ENCODE measurements around the gene ABCC10.

DNA sequence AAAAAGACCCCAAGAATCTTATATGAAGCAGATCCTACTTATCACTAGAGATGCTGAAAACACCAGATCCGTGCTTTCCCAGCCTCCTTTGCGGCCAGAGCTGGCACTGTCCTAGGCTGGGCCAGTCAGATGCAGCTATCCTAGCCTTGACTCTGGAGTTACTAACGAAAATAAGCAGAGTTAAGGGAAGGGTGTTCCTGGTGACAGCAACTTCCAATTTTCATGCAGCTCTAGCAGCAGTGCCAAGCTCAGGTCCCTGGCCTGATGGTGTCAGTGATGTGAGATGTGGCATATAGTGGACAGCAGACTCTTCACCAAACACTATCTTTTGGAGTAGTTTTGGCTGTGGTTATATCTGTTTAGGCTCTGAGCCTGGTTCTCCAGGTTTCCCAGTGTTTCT lies 25.6 kb upstream of the ABCC10 start:
- TF ChIP-seq CTCF (IDR thresholded peaks at IDR 0.05) (no peak), POLR2A (IDR thresholded peaks at IDR 0.05) (no peak), POLR2AphosphoS5 (IDR thresholded peaks at IDR 0.05) (no peak), EP300 (IDR thresholded peaks at IDR 0.05) (no peak)

All from suprapubic skin (tissue), 4 donors.